ENCODE data around the gene DEXI. TPM values are rescaled to one million over a fixed set of nuclear protein-coding genes. Genes with fewer than 3 reads are reported as not detected.
"Not testable (repeated sequence)": the region's sequence is repeated elsewhere in the genome, so short reads cannot be mapped to it uniquely, and the experiment has no call there.

The DEXI gene
- total RNA-seq, 1 experiment from 2014 or later: 23.7 TPM

GRCh38 chr16:10931134-10931533 lies 11.1 kb downstream of the DEXI start:
- CTCF ChIA-PET: interaction anchor here (0.6 to 1.7 kb wide), 3 partner anchors 11 to 84 kb away, joined by 3 to 7 read pairs (median 4); partner anchors contain the start of gene DEXI
- H3K4me1 Mint-ChIP-seq (ENCODE audit: low read depth, unreplicated experiment): no peaks in the 10 kb centered on the region
- no peak for DNase-seq
- POLR2A ChIA-PET: no interaction called here
- H3K36me3 ChIP-seq (ENCODE audit: control insufficient read depth, insufficient read depth, low read length): no peaks in the 10 kb centered on the region; the same call in 1 of the 2 replicates
- H3K27me3 ChIP-seq (replicated peaks; ENCODE audit: control insufficient read depth, insufficient read depth, low read length): no peaks in the 10 kb centered on the region
- peaks cover 6% of the 10 kb centered on the region; the same call in 1 of the 2 replicates for H3K4me1 ChIP-seq
- peaks cover 13% of the 10 kb centered on the region for H3K36me3 Mint-ChIP-seq (ENCODE audit: insufficient read depth, unreplicated experiment)
- intact Hi-C loops (cut with micrococcal nuclease; ENCODE audit: unreplicated experiment): no loop called here
- H3K9me3 Mint-ChIP-seq (ENCODE audit: unreplicated experiment): no peaks in the 10 kb centered on the region
- H3K27me3 Mint-ChIP-seq (ENCODE audit: insufficient read depth, unreplicated experiment): no peaks in the 10 kb centered on the region
- no peak for TF ChIP-seq CTCF (IDR thresholded peaks at IDR 0.05; ENCODE audit: insufficient read depth in 1 of 2, low read depth in 1 of 2, low read length in 1 of 2, severe bottlenecking in 1 of 2, unreplicated experiment in 1 of 2)
- no peak overlapping the region for H3K4me3 ChIP-seq (ENCODE audit: low read depth, low read length)
- H3K4me3 Mint-ChIP-seq (ENCODE audit: unreplicated experiment): no peak overlapping the region
- no TSS peak for BruUV-seq (replicated peaks)
- no peak overlapping the region for H3K27ac Mint-ChIP-seq (ENCODE audit: unreplicated experiment)
- H3K9me3 ChIP-seq: no peaks in the 10 kb centered on the region

- H3K9me3 ChIP-seq: no peaks in the 10 kb centered on the region
- no peak for DNase-seq
- H3K4me3 ChIP-seq (ENCODE audit: low read depth, low read length): no peak overlapping the region
- POLR2A ChIA-PET: no interaction called here
- peaks cover 6% of the 10 kb centered on the region; the same call in 1 of the 2 replicates for H3K4me1 ChIP-seq
- no peaks in the 10 kb centered on the region; the same call in 1 of the 2 replicates for H3K36me3 ChIP-seq (ENCODE audit: control insufficient read depth, insufficient read depth, low read length)
- CTCF ChIA-PET: interaction anchor here (0.6 to 1.7 kb wide), 4 partner anchors 10 to 84 kb away, joined by 3 to 7 read pairs (median 4); partner anchors contain the start of gene DEXI
- Mint-ChIP-seq H3K4me3 (ENCODE audit: unreplicated experiment) (no peak overlapping the region), H3K4me1 (ENCODE audit: low read depth, unreplicated experiment) (no peaks in the 10 kb centered on the region), H3K36me3 (ENCODE audit: insufficient read depth, unreplicated experiment) (peaks cover 18% of the 10 kb centered on the region), H3K9me3 (ENCODE audit: unreplicated experiment) (no peaks in the 10 kb centered on the region), H3K27ac (ENCODE audit: unreplicated experiment) (no peak overlapping the region), H3K27me3 (ENCODE audit: insufficient read depth, unreplicated experiment) (no peaks in the 10 kb centered on the region)
- H3K27me3 ChIP-seq (replicated peaks; ENCODE audit: control insufficient read depth, insufficient read depth, low read length): no peaks in the 10 kb centered on the region
- TF ChIP-seq CTCF (IDR thresholded peaks at IDR 0.05; ENCODE audit: insufficient read depth in 1 of 2, low read depth in 1 of 2, low read length in 1 of 2, severe bottlenecking in 1 of 2, unreplicated experiment in 1 of 2): peak; percentile 22 to 26
- intact Hi-C loops (cut with micrococcal nuclease; ENCODE audit: unreplicated experiment): no loop called here
- no TSS peak for BruUV-seq (replicated peaks)
Observed at GRCh38 chr16:10930755-10931093, 11.5 kb downstream of the DEXI start.

- H3K36me3 ChIP-seq (ENCODE audit: control insufficient read depth, insufficient read depth, low read length): no peaks in the 10 kb centered on the region; the same call in 1 of the 2 replicates
- peaks cover 23% of the 10 kb centered on the region for H3K36me3 Mint-ChIP-seq (ENCODE audit: insufficient read depth, unreplicated experiment)
- H3K27me3 ChIP-seq (replicated peaks; ENCODE audit: control insufficient read depth, insufficient read depth, low read length): no peaks in the 10 kb centered on the region
- no peak overlapping the region for H3K27ac Mint-ChIP-seq (ENCODE audit: unreplicated experiment)
- peaks cover 6% of the 10 kb centered on the region; the same call in 1 of the 2 replicates for H3K4me1 ChIP-seq
- H3K4me1 Mint-ChIP-seq (ENCODE audit: low read depth, unreplicated experiment): no peaks in the 10 kb centered on the region
- no TSS peak for BruUV-seq (replicated peaks)
- H3K4me3 Mint-ChIP-seq (ENCODE audit: unreplicated experiment): no peak overlapping the region
- POLR2A ChIA-PET: no interaction called here
- H3K27me3 Mint-ChIP-seq (ENCODE audit: insufficient read depth, unreplicated experiment): no peaks in the 10 kb centered on the region
- H3K9me3 Mint-ChIP-seq (ENCODE audit: unreplicated experiment): no peaks in the 10 kb centered on the region
- no peak for TF ChIP-seq CTCF (IDR thresholded peaks at IDR 0.05; ENCODE audit: insufficient read depth in 1 of 2, low read depth in 1 of 2, low read length in 1 of 2, severe bottlenecking in 1 of 2, unreplicated experiment in 1 of 2)
- DNase-seq: no peak
- H3K9me3 ChIP-seq: no peaks in the 10 kb centered on the region
- intact Hi-C loops (cut with micrococcal nuclease; ENCODE audit: unreplicated experiment): no loop called here
- CTCF ChIA-PET: interaction anchor here (0.6 to 1.7 kb wide), 5 partner anchors 11 to 259 kb away, joined by 3 to 7 read pairs (median 3); partner anchors contain the start of gene DEXI
- H3K4me3 ChIP-seq (ENCODE audit: low read depth, low read length): no peak overlapping the region
Observed at GRCh38 chr16:10929853-10930754, 12.2 kb downstream of the DEXI start.

- H3K4me1 Mint-ChIP-seq (ENCODE audit: low read depth, unreplicated experiment); H3K27me3 Mint-ChIP-seq (ENCODE audit: insufficient read depth, unreplicated experiment); BruUV-seq (replicated peaks); H3K27me3 ChIP-seq (replicated peaks; ENCODE audit: control insufficient read depth, insufficient read depth, low read length); H3K4me3 Mint-ChIP-seq (ENCODE audit: unreplicated experiment); DNase-seq; H3K4me3 ChIP-seq (ENCODE audit: low read depth, low read length); H3K9me3 ChIP-seq; H3K9me3 Mint-ChIP-seq (ENCODE audit: unreplicated experiment); H3K27ac Mint-ChIP-seq (ENCODE audit: unreplicated experiment); H3K4me1 ChIP-seq; POLR2A ChIA-PET; CTCF ChIA-PET; H3K36me3 ChIP-seq (ENCODE audit: control insufficient read depth, insufficient read depth, low read length); intact Hi-C loops (cut with micrococcal nuclease; ENCODE audit: unreplicated experiment): not testable (repeated sequence)
- H3K36me3 Mint-ChIP-seq (ENCODE audit: insufficient read depth, unreplicated experiment): peaks cover 23% of the 10 kb centered on the region
Observed at GRCh38 chr16:10929097-10929496, 13.2 kb downstream of the DEXI start.

All from Caco-2 (cell line).